Ovary (tissue), 9 donors: Measurements from ENCODE around the gene WNT5A. TPM values are rescaled to one million over a fixed set of nuclear protein-coding genes. Genes with fewer than 3 reads are reported as not detected.
A peak's percentile ranks its signal among the peaks of the same experiment; 100 is the strongest.

Experiments used
- DNase-seq, 5 donors: peaks; one replicate each; pipeline ENCODE4 v3.0.0-alpha.2; 2019 to 2020
- H3K27ac ChIP-seq, 2 donors: fragments of 200-600 bp; one replicate each; pipeline versions ENCODE4 v1.5.1 to v1.8.0; 2019 to 2022
- H3K27me3 ChIP-seq: fragments of 200-600 bp; one replicate; pipeline ENCODE4 v1.8.0; 2022
- H3K36me3 ChIP-seq: fragments of 200-600 bp; sonication (generic); one replicate; pipeline ENCODE4 v1.5.1; 2019
- H3K4me1 ChIP-seq: one replicate; pipeline ENCODE4 v1.8.1; 2013; ENCODE audit warnings: mild to moderate bottlenecking, moderate library complexity; ENCODE audit not compliant: insufficient read depth
- H3K4me3 ChIP-seq: fragments of 200-600 bp; sonication (generic); one replicate; pipeline ENCODE4 v1.5.1; 2017
- H3K9me3 ChIP-seq, 2 donors: fragments of 200-600 bp in 1 of 2; sonication (generic) in 1 of 2; one replicate each; pipeline versions ENCODE4 v1.5.1 to v1.8.1; 2013 to 2019; ENCODE audit warnings: mild to moderate bottlenecking in 1 of 2, moderate library complexity in 1 of 2
- CTCF ChIP-seq, 3 donors: fragments of 450-650 bp in 2 of 3; fragments of 200-600 bp in 1 of 3; IDR thresholded peaks; one replicate each; pipeline versions ENCODE4 v1.5.1 to v1.8.0; 2016 to 2022; ENCODE audit warnings: antibody characterized with exemption in 3 of 3, mild to moderate bottlenecking in 1 of 3
- EP300 ChIP-seq: sonication (generic); formaldehyde crosslinking; IDR thresholded peaks from one replicate; pipeline ENCODE4 v1.6.1; 2017; ENCODE audit warnings: antibody characterized with exemption
- POLR2A ChIP-seq: fragments of 450-650 bp; IDR thresholded peaks from one replicate; pipeline ENCODE4 v1.6.1; 2017; ENCODE audit warnings: antibody characterized with exemption, mild to moderate bottlenecking, moderate library complexity
- WGBS, 3 donors: extraction: QIAGEN DNeasy Blood & Tissue Kit in 1 of 3; methylation state at CpG; one replicate each; pipeline versions ENCODE4 v1.1.5 to v1.1.7; 2013 to 2017; 5-methylcytosine and 5-hydroxymethylcytosine counted together
- intact Hi-C, 4 donors: fragments of 100-400 bp; cut with DNase I; formaldehyde crosslinking; loops; one replicate each; pipeline versions ENCODE4 v1.11.0 to v1.15.1; 2022 to 2023
- polyA plus RNA-seq, 2 donors: library from polyadenylated mRNA; stranded (reverse); fragments of 200-250 nt in 1 of 2; fragments of 350-450 nt in 1 of 2; fragmentation: Illumina TruSeq in 1 of 2; extraction: RNeasy Lipid Tissue Mini Kit (QIAGEN cat#74804) in 1 of 2; gene quantifications; one replicate each; pipeline ENCODE4 v1.2.3, GENCODE V29; 2013 to 2014
- total RNA-seq, 7 donors: library from RNA; depleted of rRNA in 2 of 7; stranded (reverse); fragments of >200 nt in 2 of 7; fragmentation: NEBNext Ultra II Directional in 3 of 7; extraction: Animal tissue kit (Norgen Biotek cat#: 25700) in 3 of 7; gene quantifications; one replicate each; pipeline versions ENCODE4 v1.1.0 to v1.2.4, GENCODE V29; 2016 to 2023
- donor health status: DM: no; HTN: no; CAD: no; lungs with moderate emphysema.
- donor health status: DM: no; HTN: no; CAD: no.
- donor health status: Bipolar disorder and iron deficiency.
- donor health status: DM: yes; HTN: yes; CAD: no.
- donor health status: DM: no; HTN: no; CAD: no.
- donor health status: DM: yes; HTN: yes; CAD: no.

Gene WNT5A
- total and polyA plus RNA-seq, 9 donors = 10.1 to 26.9 (median 18.3) TPM

- intact Hi-C loops = loop anchor here in 3 of 4 donors (5.0 to 10.0 kb wide), 6 partner anchors 240 to 770 kb away; no protein-coding TSS in a partner anchor
- H3K4me3 ChIP-seq = peak overlapping the region; percentile 67
- WGBS, 3 donors = 2 to 3% (median 2%) methylated on average over 57 of the region's 57 CpGs
- peak overlapping the region; percentile 66 to 85 for H3K27ac ChIP-seq
- peak; percentile 80 to 91 (median 88) for DNase-seq
- no peaks in the 10 kb centered on the region for H3K36me3 ChIP-seq
- peaks cover 8% of the 10 kb centered on the region for H3K4me1 ChIP-seq
- H3K9me3 ChIP-seq = no peaks in the 10 kb centered on the region
- no peak for TF ChIP-seq EP300
- TF ChIP-seq CTCF (IDR thresholded peaks at IDR 0.05) = peak; percentile 33 to 86 (median 33)
- H3K27me3 ChIP-seq = no peaks in the 10 kb centered on the region
These were observed 2.0 kb downstream of the WNT5A start for GRCh38 chr3:55484801-55485791.

- H3K4me3 ChIP-seq = peak overlapping the region; percentile 26
- H3K27me3 ChIP-seq = no peaks in the 10 kb centered on the region
- peak overlapping the region; percentile 66 to 85 for H3K27ac ChIP-seq
These were observed 2.9 kb downstream of the WNT5A start for GRCh38 chr3:55484191-55484689.

GRCh38 chr3:55483196-55484095 lies 3.7 kb downstream of the WNT5A start:
- TF ChIP-seq EP300 (no peak), CTCF (IDR thresholded peaks at IDR 0.05) (no peak), POLR2A (no peak)
- DNase-seq = peak in 4 of 5 donors; percentile 18 to 45 (median 37)
- Histone ChIP-seq H3K36me3 (no peaks in the 10 kb centered on the region), H3K27me3 (no peaks in the 10 kb centered on the region), H3K27ac (peak overlapping the region; percentile 66 to 85), H3K4me3 (peak overlapping the region; percentile 34), H3K4me1 (peaks cover 5% of the 10 kb centered on the region), H3K9me3 (no peaks in the 10 kb centered on the region)
- 19 to 54% (median 26%) methylated on average over 40 of the region's 40 CpGs for WGBS, 3 donors
- intact Hi-C loops = loop anchor here in 1 of 4 donors (10.0 kb wide), 3 partner anchors 241 to 771 kb away; no protein-coding TSS in a partner anchor

More at GRCh38 chr3:55484191-55484689, 2.9 kb downstream of the WNT5A start:
- peak; percentile 46 to 64 (median 53) for DNase-seq
- peaks cover 6% of the 10 kb centered on the region for H3K4me1 ChIP-seq
- 11 to 43% (median 18%) methylated on average over 20 of the region's 20 CpGs for WGBS, 3 donors
- TF ChIP-seq CTCF (IDR thresholded peaks at IDR 0.05) (no peak), POLR2A (no peak), EP300 (no peak)
- no peaks in the 10 kb centered on the region for H3K9me3 ChIP-seq
- intact Hi-C loops = loop anchor here in 1 of 4 donors (10.0 kb wide), 3 partner anchors 241 to 771 kb away; no protein-coding TSS in a partner anchor
- no peaks in the 10 kb centered on the region for H3K36me3 ChIP-seq
